ENCODE measurements around the gene FICD.
"Not testable (repeated sequence)": the region's sequence is repeated elsewhere in the genome, so short reads cannot be mapped to it uniquely, and the experiment has no call there.

The FICD gene

DNA sequence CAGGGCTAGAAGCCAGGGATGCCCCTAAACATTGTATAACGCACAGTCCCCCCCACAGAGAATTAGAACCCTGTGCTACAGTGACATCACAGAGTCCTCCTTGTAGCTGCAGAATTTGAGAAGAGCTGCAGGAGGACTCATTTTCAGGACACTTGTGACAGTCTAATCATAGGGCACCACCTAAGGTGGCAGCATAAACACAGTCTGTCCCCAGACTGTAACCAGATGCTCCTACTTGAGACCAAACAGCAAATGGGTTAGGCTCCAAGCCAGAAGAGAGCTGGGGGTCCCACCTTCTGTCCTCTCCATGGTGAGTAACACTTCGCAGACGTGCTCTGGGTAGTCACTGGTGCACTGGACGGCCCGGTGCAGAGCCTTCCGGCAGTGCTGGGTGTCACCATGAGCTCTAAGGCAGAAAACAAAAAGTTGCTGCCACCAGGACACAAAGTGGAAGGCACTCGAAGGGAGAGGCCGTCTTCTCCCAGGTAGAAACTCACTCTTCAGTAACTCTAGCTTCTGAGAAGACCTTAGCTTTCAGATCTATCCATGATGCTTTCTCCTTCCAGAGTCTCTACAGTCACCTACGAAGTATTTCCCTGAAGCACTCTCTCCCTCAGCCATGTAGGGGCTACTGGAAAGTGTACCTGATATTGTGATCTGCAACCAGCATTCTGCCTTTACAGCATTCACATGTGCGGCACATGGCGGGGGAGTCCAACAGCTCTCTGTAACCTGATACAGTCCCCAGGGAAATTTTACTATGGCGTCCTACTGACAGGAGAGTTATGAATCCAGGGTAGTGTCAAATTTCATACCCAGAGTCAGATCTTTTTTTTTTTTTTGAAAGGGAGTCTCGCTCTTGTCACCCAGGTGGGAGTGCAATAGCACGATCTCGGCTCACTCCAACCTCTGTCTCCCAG is 17.1 kb downstream of the FICD start:
- H3K4me3 ChIP-seq (ENCODE audit: low read depth, low read length): no peak overlapping the region
- no peak overlapping the region for H3K27ac ChIP-seq (ENCODE audit: low read depth, low read length)
- H2AFZ ChIP-seq (ENCODE audit: low read length, unreplicated experiment): no peak overlapping the region
- H3K36me3 ChIP-seq (ENCODE audit: insufficient read depth, low read length): peaks cover 53% of the 10 kb centered on the region
- H3K27me3 ChIP-seq (ENCODE audit: insufficient read depth, low read length): no peaks in the 10 kb centered on the region
- no peaks in the 10 kb centered on the region for H3K4me1 ChIP-seq (ENCODE audit: control insufficient read depth, insufficient read depth, low read length, unreplicated experiment)
- peaks cover 4% of the 10 kb centered on the region for H3K79me2 ChIP-seq (ENCODE audit: control insufficient read depth, insufficient read depth, low read length, unreplicated experiment)

DNA sequence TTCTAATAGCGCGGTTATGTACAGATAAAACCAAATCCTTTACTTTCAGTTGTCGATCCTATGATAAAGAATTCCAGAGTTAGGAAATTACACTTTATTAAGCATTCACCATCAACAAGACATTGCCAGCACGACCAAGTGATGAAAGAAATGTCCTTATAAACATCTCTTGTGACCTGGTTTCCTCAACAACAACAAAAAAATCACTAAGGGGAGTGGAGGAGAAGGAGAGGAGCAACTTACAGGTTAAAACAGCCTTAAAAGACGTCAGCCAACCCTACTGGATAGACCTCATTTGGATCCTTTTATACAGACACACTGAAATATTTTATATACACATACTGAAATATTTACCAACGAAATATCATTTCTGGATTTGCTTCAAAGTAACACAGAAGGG is 23.1 kb downstream of the FICD start:
- no peak overlapping the region for H3K27ac ChIP-seq (ENCODE audit: low read depth, low read length)
- no peaks in the 10 kb centered on the region for H3K27me3 ChIP-seq (ENCODE audit: insufficient read depth, low read length)
- peaks cover 53% of the 10 kb centered on the region for H3K36me3 ChIP-seq (ENCODE audit: insufficient read depth, low read length)
- H3K4me3 ChIP-seq (ENCODE audit: low read depth, low read length): no peak overlapping the region
- peaks cover 35% of the 10 kb centered on the region for H3K79me2 ChIP-seq (ENCODE audit: control insufficient read depth, insufficient read depth, low read length, unreplicated experiment)
- no peaks in the 10 kb centered on the region for H3K4me1 ChIP-seq (ENCODE audit: control insufficient read depth, insufficient read depth, low read length, unreplicated experiment)
- H2AFZ ChIP-seq (ENCODE audit: low read length, unreplicated experiment): no peak overlapping the region

DNA sequence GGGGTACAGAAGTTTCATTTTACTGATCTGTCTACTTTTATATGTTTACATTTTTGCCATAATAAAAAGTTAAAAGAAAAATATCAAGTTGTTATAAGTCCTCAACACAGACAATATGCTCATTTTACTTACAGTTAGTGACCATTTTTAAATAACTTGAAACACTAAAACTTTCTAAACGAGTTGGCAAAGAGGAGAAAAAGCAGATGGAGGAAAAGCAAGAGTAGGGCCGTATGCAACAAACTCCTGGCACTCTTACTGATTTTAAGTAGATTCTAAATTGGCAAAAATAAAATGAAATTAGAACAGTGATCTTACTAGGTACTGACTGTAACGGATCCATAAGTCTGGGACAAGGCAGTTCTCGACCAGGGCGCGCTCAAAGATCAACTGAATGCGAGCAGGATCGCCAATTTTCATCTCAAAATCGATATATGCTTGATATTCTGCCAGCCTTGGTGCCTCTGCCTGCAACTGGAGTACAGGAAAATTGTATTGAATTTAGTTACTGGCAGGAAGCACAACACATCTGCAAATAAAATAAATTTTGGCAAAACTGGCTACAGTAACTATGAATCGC is 23.6 kb downstream of the FICD start:
- Histone ChIP-seq H3K4me3 (ENCODE audit: low read depth, low read length) (no peak overlapping the region), H3K27ac (ENCODE audit: low read depth, low read length) (no peak overlapping the region), H2AFZ (ENCODE audit: low read length, unreplicated experiment) (no peak overlapping the region), H3K36me3 (ENCODE audit: insufficient read depth, low read length) (peaks cover 55% of the 10 kb centered on the region), H3K79me2 (ENCODE audit: control insufficient read depth, insufficient read depth, low read length, unreplicated experiment) (peaks cover 40% of the 10 kb centered on the region), H3K27me3 (ENCODE audit: insufficient read depth, low read length) (no peaks in the 10 kb centered on the region), H3K4me1 (ENCODE audit: control insufficient read depth, insufficient read depth, low read length, unreplicated experiment) (no peaks in the 10 kb centered on the region)

DNA sequence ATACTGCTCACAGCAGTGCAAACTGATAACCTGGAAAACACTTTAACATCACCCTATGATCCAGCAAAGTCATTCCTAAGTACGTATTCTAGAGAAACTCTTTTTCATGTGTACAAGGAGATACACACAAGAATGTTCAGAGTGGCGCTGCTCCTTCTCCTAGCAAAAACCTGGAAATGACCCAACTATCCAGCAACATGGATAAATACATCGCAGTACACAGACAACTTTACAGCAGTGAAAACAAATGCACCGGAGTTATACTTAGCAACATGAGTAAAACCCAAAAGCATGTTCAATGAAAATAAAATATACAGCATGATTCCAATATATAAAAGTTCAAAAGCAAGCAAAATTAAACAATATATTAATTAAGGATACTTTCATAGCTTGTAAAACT is 27.2 kb downstream of the FICD start:
- Histone ChIP-seq H2AFZ (ENCODE audit: low read length, unreplicated experiment) (no peak overlapping the region), H3K27me3 (ENCODE audit: insufficient read depth, low read length) (no peaks in the 10 kb centered on the region), H3K36me3 (ENCODE audit: insufficient read depth, low read length) (peaks cover 49% of the 10 kb centered on the region), H3K79me2 (ENCODE audit: control insufficient read depth, insufficient read depth, low read length, unreplicated experiment) (peaks cover 38% of the 10 kb centered on the region), H3K4me1 (ENCODE audit: control insufficient read depth, insufficient read depth, low read length, unreplicated experiment) (no peaks in the 10 kb centered on the region), H3K4me3 (ENCODE audit: low read depth, low read length) (no peak overlapping the region), H3K27ac (ENCODE audit: low read depth, low read length) (no peak overlapping the region)

DNA sequence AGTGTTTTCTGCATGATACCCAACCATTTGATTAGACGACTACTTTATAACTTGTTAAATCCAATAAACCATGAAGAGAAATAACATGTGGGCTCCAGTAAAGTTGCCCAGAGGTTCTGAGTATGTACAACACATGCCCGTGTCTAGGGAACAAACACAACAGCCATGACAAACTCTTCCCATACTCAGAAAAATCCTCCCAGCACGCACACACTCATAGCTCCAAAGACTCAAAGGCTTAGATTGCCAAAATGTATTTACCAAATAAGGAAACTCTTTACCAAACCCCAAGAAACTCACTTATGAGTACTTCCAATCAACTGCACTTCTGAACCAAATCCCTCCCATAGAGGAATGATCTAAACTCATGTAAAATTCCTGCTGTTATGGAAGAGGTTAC is 28.6 kb downstream of the FICD start:
- no peak overlapping the region for H3K27ac ChIP-seq (ENCODE audit: low read depth, low read length)
- peaks cover 50% of the 10 kb centered on the region for H3K36me3 ChIP-seq (ENCODE audit: insufficient read depth, low read length)
- no peaks in the 10 kb centered on the region for H3K27me3 ChIP-seq (ENCODE audit: insufficient read depth, low read length)
- H3K79me2 ChIP-seq (ENCODE audit: control insufficient read depth, insufficient read depth, low read length, unreplicated experiment): peaks cover 41% of the 10 kb centered on the region
- H3K4me3 ChIP-seq (ENCODE audit: low read depth, low read length): no peak overlapping the region
- no peak overlapping the region for H2AFZ ChIP-seq (ENCODE audit: low read length, unreplicated experiment)
- H3K4me1 ChIP-seq (ENCODE audit: control insufficient read depth, insufficient read depth, low read length, unreplicated experiment): no peaks in the 10 kb centered on the region

DNA sequence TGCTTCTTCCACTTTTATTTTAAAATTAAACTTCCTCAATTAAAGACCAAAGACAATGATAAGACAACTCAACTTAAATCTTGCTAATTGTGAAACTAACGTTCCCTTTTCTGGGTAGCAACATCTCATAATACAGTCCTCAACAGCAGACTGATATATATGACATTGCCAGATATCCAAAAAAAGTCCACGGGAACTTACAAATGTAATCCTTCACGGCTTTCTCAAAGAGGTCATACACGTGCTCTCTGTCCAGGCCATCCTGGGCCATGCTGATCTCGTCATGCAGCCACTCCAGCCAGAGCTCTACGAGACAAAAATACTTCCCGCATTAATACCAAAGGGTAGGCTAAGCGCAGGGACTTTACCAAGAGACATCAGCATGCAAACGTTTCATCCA is 32.6 kb downstream of the FICD start:
- Histone ChIP-seq H2AFZ (ENCODE audit: low read length, unreplicated experiment) (no peak overlapping the region), H3K36me3 (ENCODE audit: insufficient read depth, low read length) (peaks cover 44% of the 10 kb centered on the region), H3K27ac (ENCODE audit: low read depth, low read length) (no peak overlapping the region), H3K4me3 (ENCODE audit: low read depth, low read length) (no peak overlapping the region), H3K4me1 (ENCODE audit: control insufficient read depth, insufficient read depth, low read length, unreplicated experiment) (peaks cover 5% of the 10 kb centered on the region), H3K79me2 (ENCODE audit: control insufficient read depth, insufficient read depth, low read length, unreplicated experiment) (peaks cover 56% of the 10 kb centered on the region), H3K27me3 (ENCODE audit: insufficient read depth, low read length) (no peaks in the 10 kb centered on the region)

DNA sequence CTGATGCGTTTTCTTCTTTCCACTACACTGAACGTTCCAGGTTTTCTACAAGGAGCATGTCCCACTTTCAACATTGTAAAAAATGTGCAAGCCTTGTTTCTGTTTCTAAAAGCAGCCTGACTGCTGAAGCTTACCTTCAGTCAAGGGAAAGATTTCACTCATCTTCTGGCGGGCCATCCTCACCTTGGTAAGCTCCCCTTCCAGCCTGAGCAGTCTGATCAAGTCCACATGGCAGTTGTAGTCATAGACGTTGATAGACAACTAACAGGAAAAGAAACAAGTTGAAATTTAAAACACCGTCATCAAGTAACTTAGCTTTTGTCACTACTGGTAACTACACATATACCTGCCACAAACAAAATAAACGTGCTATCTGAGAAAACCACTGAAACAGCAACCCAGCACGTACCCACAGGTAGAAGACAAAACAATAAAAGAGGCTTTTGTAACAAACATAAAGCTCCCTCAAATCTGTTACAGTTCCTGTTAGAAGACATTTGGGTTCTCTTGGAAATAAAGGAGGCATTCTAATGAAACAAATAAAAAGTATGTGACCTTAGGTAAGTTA is 34.0 kb downstream of the FICD start:
- Histone ChIP-seq H3K27me3 (ENCODE audit: insufficient read depth, low read length) (no peaks in the 10 kb centered on the region), H3K4me3 (ENCODE audit: low read depth, low read length) (no peak overlapping the region), H3K27ac (ENCODE audit: low read depth, low read length) (no peak overlapping the region), H2AFZ (ENCODE audit: low read length, unreplicated experiment) (no peak overlapping the region), H3K79me2 (ENCODE audit: control insufficient read depth, insufficient read depth, low read length, unreplicated experiment) (peaks cover 63% of the 10 kb centered on the region), H3K4me1 (ENCODE audit: control insufficient read depth, insufficient read depth, low read length, unreplicated experiment) (peaks cover 8% of the 10 kb centered on the region), H3K36me3 (ENCODE audit: insufficient read depth, low read length) (peaks cover 34% of the 10 kb centered on the region)

DNA sequence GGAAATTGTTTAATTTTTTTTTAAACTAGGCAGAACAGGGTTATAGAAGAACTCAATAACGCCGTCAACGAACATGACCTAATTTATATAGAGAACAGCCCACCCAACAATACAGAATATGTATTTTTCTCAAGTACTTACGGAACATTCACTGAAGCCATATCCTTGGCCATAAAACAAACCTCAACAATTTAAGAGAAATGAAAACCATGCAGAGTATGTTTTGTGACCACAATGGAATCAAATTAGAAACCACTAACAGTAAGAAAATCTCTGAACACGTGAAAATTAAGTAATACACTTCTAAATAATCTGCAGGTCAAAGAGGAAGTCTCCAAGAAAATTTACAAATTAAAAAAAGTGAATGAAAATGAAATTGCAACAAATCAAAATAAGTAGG is 36.5 kb downstream of the FICD start:
- peaks cover 8% of the 10 kb centered on the region for H3K4me1 ChIP-seq (ENCODE audit: control insufficient read depth, insufficient read depth, low read length, unreplicated experiment)
- H3K27me3 ChIP-seq (ENCODE audit: insufficient read depth, low read length): no peaks in the 10 kb centered on the region
- H3K4me3 ChIP-seq (ENCODE audit: low read depth, low read length): no peak overlapping the region
- H3K79me2 ChIP-seq (ENCODE audit: control insufficient read depth, insufficient read depth, low read length, unreplicated experiment): peaks cover 84% of the 10 kb centered on the region
- H3K36me3 ChIP-seq (ENCODE audit: insufficient read depth, low read length): peaks cover 23% of the 10 kb centered on the region
- H2AFZ ChIP-seq (ENCODE audit: low read length, unreplicated experiment): no peak overlapping the region
- H3K27ac ChIP-seq (ENCODE audit: low read depth, low read length): no peak overlapping the region

DNA sequence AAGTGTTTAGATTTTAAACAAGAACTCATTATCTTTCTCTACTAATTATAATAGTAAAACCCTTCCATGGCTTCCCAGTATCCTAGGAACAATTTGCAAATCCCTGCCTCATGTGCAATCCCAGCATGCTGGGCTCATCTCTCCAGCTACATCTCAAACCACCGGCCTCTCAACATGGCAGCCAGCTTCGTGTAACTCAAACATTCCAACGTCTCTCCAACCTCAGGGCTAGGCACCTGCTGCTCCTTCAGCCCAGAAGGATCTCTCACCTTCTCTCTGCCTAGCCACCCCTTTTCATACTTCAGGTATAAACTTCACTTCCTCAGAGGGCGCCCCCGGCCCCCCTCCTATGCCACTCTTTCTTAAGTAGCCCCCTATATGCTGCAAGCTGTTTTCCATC is 38.7 kb downstream of the FICD start:
- peaks cover 12% of the 10 kb centered on the region for H3K4me1 ChIP-seq (ENCODE audit: control insufficient read depth, insufficient read depth, low read length, unreplicated experiment)

DNA sequence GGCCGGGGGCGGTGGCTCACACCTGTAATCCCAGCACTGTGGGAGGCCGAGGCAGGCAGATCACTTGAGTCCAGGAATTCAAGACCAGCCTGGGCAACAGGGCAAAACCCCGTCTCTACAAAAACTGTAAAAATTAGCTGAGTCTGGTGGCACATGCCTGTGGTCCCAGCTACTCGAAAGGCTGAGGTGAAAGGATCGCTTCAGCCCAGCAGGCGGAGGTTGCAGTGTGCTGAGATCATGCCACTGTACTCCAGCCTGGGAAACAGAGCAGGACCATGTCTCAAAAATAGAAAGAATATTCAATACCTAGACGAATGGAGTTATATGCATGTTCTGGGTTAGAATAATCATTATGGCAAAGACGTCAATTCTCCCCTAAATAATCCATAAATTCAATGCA is 40.3 kb downstream of the FICD start:
- peaks cover 21% of the 10 kb centered on the region for H3K4me1 ChIP-seq (ENCODE audit: control insufficient read depth, insufficient read depth, low read length, unreplicated experiment)
- H3K79me2 ChIP-seq (ENCODE audit: control insufficient read depth, insufficient read depth, low read length, unreplicated experiment): peaks cover 95% of the 10 kb centered on the region
- not testable (repeated sequence) for H2AFZ ChIP-seq (ENCODE audit: low read length, unreplicated experiment); H3K4me3 ChIP-seq (ENCODE audit: low read depth, low read length); H3K36me3 ChIP-seq (ENCODE audit: insufficient read depth, low read length); H3K27ac ChIP-seq (ENCODE audit: low read depth, low read length); H3K27me3 ChIP-seq (ENCODE audit: insufficient read depth, low read length)

More for the DNA sequence above, 38.7 kb downstream of the FICD start:
- peaks cover 94% of the 10 kb centered on the region for H3K79me2 ChIP-seq (ENCODE audit: control insufficient read depth, insufficient read depth, low read length, unreplicated experiment)
- H2AFZ ChIP-seq (ENCODE audit: low read length, unreplicated experiment): no peak overlapping the region
- peaks cover 5% of the 10 kb centered on the region; the same call in 1 of the 2 replicates for H3K36me3 ChIP-seq (ENCODE audit: insufficient read depth, low read length)
- H3K27me3 ChIP-seq (ENCODE audit: insufficient read depth, low read length): no peaks in the 10 kb centered on the region
- H3K27ac ChIP-seq (ENCODE audit: low read depth, low read length): no peak overlapping the region
- no peak overlapping the region for H3K4me3 ChIP-seq (ENCODE audit: low read depth, low read length)
